Suprapubic skin (tissue), 4 donors: ENCODE results near the gene CRYBG2. TPM values are rescaled to one million over a fixed set of nuclear protein-coding genes. Genes with fewer than 3 reads are reported as not detected.
"Not testable (repeated sequence)": the region's sequence is repeated elsewhere in the genome, so short reads cannot be mapped to it uniquely, and the experiment has no call there.

ENCODE experiments used
- DNase-seq, 2 donors: peaks; one replicate each; pipeline ENCODE4 v3.0.0-alpha.2; 2019; ENCODE audit warnings: low spot score in 2 of 2
- H3K27ac ChIP-seq: fragments of 200-600 bp; sonication (generic); one replicate; pipeline ENCODE4 v1.5.1; 2019
- H3K27me3 ChIP-seq: fragments of 200-600 bp; sonication (generic); one replicate; pipeline ENCODE4 v1.5.1; 2019
- H3K36me3 ChIP-seq: fragments of 200-600 bp; sonication (generic); one replicate; pipeline ENCODE4 v1.5.1; 2019
- H3K4me1 ChIP-seq: fragments of 200-600 bp; sonication (generic); one replicate; pipeline ENCODE4 v1.5.1; 2019
- H3K4me3 ChIP-seq: fragments of 200-600 bp; sonication (generic); one replicate; pipeline ENCODE4 v1.5.1; 2019; ENCODE audit warnings: mild to moderate bottlenecking
- H3K9me3 ChIP-seq: fragments of 200-600 bp; sonication (generic); one replicate; pipeline ENCODE4 v1.5.1; 2019
- CTCF ChIP-seq, 2 donors: fragments of 200-600 bp in 1 of 2; fragments of 450-650 bp in 1 of 2; sonication (generic) in 1 of 2; IDR thresholded peaks; one replicate each; pipeline ENCODE4 v1.5.1; 2016 to 2019; ENCODE audit warnings: antibody characterized with exemption in 2 of 2, mild to moderate bottlenecking in 1 of 2, moderate library complexity in 1 of 2
- EP300 ChIP-seq: sonication (generic); formaldehyde crosslinking; IDR thresholded peaks from one replicate; pipeline ENCODE4 v1.6.1; 2017; ENCODE audit warnings: antibody characterized with exemption
- POLR2A ChIP-seq, 2 donors: fragments of 450-650 bp; IDR thresholded peaks; one replicate each; pipeline ENCODE4 v1.6.1; 2017; ENCODE audit warnings: antibody characterized with exemption in 2 of 2, mild to moderate bottlenecking in 2 of 2, moderate library complexity in 2 of 2
- POLR2AphosphoS5 ChIP-seq, 3 donors: sonication (generic); formaldehyde crosslinking; IDR thresholded peaks; one replicate each; pipeline ENCODE4 v1.6.1; 2017; ENCODE audit warnings: antibody characterized with exemption in 3 of 3
- WGBS: methylation state at CpG from one replicate; pipeline ENCODE4 v1.1.5; 2018; 5-methylcytosine and 5-hydroxymethylcytosine counted together
- total RNA-seq, 4 donors: library from RNA; depleted of rRNA; stranded (reverse); fragments of >200 nt; gene quantifications; one replicate each; pipeline ENCODE4 v1.1.0, GENCODE V29; 2016

CRYBG2 gene
- total RNA-seq, 4 donors from 2014 or later: 47.8 to 96.9 (median 62.8) TPM

- Histone ChIP-seq H3K27ac (no peak overlapping the region), H3K9me3 (no peaks in the 10 kb centered on the region), H3K36me3 (no peaks in the 10 kb centered on the region), H3K4me1 (peaks cover 2% of the 10 kb centered on the region), H3K27me3 (peaks cover 11% of the 10 kb centered on the region), H3K4me3 (no peak overlapping the region)
- DNase-seq: no peak
- TF ChIP-seq POLR2A (IDR thresholded peaks at IDR 0.05) (no peak), EP300 (no peak), POLR2AphosphoS5 (IDR thresholded peaks at IDR 0.05) (no peak), CTCF (IDR thresholded peaks at IDR 0.05) (no peak)
- 97% methylated on average over 5 of the region's 5 CpGs for WGBS
Observed at GRCh38 chr1:26330276-26330675, 23.7 kb downstream of the CRYBG2 start.

- H3K27me3 ChIP-seq, H3K4me1 ChIP-seq, H3K27ac ChIP-seq, H3K36me3 ChIP-seq, DNase-seq, H3K9me3 ChIP-seq, H3K4me3 ChIP-seq: not testable (repeated sequence)
- WGBS: 90% methylated on average over 4 of the region's 4 CpGs
Observed at GRCh38 chr1:26329380-26329779, 24.6 kb downstream of the CRYBG2 start.

- Histone ChIP-seq H3K4me3 (no peak overlapping the region), H3K36me3 (peaks cover 5% of the 10 kb centered on the region), H3K27ac (no peak overlapping the region), H3K27me3 (peaks cover 4% of the 10 kb centered on the region), H3K9me3 (no peaks in the 10 kb centered on the region), H3K4me1 (no peaks in the 10 kb centered on the region)
- DNase-seq: no peak
- 83% methylated on average over 8 of the region's 8 CpGs for WGBS
- no peak for TF ChIP-seq POLR2AphosphoS5 (IDR thresholded peaks at IDR 0.05)
- TF ChIP-seq POLR2A (IDR thresholded peaks at IDR 0.05): no peak
- no peak for TF ChIP-seq CTCF (IDR thresholded peaks at IDR 0.05)
- no peak for TF ChIP-seq EP300
Observed at GRCh38 chr1:26328597-26328996, 25.3 kb downstream of the CRYBG2 start.

- 71% methylated on average over 8 of the region's 8 CpGs for whole genome bisulfite sequencing
- no peak for DNase-seq
- no peak overlapping the region for H3K4me3 ChIP-seq
- H3K27ac ChIP-seq: no peak overlapping the region
- H3K4me1 ChIP-seq: no peaks in the 10 kb centered on the region
- H3K9me3 ChIP-seq: no peaks in the 10 kb centered on the region
- TF ChIP-seq EP300 (no peak), POLR2A (IDR thresholded peaks at IDR 0.05) (no peak), CTCF (IDR thresholded peaks at IDR 0.05) (no peak), POLR2AphosphoS5 (IDR thresholded peaks at IDR 0.05) (no peak)
- peaks cover 4% of the 10 kb centered on the region for H3K27me3 ChIP-seq
- H3K36me3 ChIP-seq: peaks cover 9% of the 10 kb centered on the region
Observed at GRCh38 chr1:26327956-26328362, 26.0 kb downstream of the CRYBG2 start.

- TF ChIP-seq POLR2AphosphoS5 (IDR thresholded peaks at IDR 0.05): no peak
- TF ChIP-seq EP300: no peak
- TF ChIP-seq POLR2A (IDR thresholded peaks at IDR 0.05): no peak
- no peak overlapping the region for H3K4me3 ChIP-seq
Observed at GRCh38 chr1:26324550-26324949, 29.4 kb downstream of the CRYBG2 start.

GRCh38 chr1:26323382-26323781, 30.5 kb downstream of the CRYBG2 start:
- no peak overlapping the region for H3K4me3 ChIP-seq
- H3K36me3 ChIP-seq: peaks cover 9% of the 10 kb centered on the region
- TF ChIP-seq POLR2AphosphoS5 (IDR thresholded peaks at IDR 0.05): no peak
- DNase-seq: no peak
- H3K27ac ChIP-seq: no peak overlapping the region
- peaks cover 12% of the 10 kb centered on the region for H3K4me1 ChIP-seq
- WGBS: 95% methylated on average over 2 of the region's 2 CpGs
- H3K27me3 ChIP-seq: no peaks in the 10 kb centered on the region
- H3K9me3 ChIP-seq: no peaks in the 10 kb centered on the region

More at GRCh38 chr1:26324550-26324949, 29.4 kb downstream of the CRYBG2 start:
- Histone ChIP-seq H3K27me3 (no peaks in the 10 kb centered on the region), H3K27ac (no peak overlapping the region), H3K36me3 (peaks cover 9% of the 10 kb centered on the region), H3K9me3 (no peaks in the 10 kb centered on the region), H3K4me1 (peaks cover 12% of the 10 kb centered on the region)
- DNase-seq: no peak
- 83% methylated on average over 3 of the region's 3 CpGs for WGBS

GRCh38 chr1:26322042-26322331, 31.9 kb downstream of the CRYBG2 start:
- no peak overlapping the region for H3K27ac ChIP-seq
- peaks cover 12% of the 10 kb centered on the region for H3K4me1 ChIP-seq
- peaks cover 9% of the 10 kb centered on the region for H3K36me3 ChIP-seq
- H3K4me3 ChIP-seq: no peak overlapping the region
- WGBS: 41% methylated on average over 3 of the region's 10 CpGs
- no peak for DNase-seq
- H3K27me3 ChIP-seq: no peaks in the 10 kb centered on the region
- TF ChIP-seq POLR2A (IDR thresholded peaks at IDR 0.05) (no peak), POLR2AphosphoS5 (IDR thresholded peaks at IDR 0.05) (no peak), EP300 (no peak)
- no peaks in the 10 kb centered on the region for H3K9me3 ChIP-seq
